ENCODE measurements around the gene CABCOCO1.

CABCOCO1 gene

DNA sequence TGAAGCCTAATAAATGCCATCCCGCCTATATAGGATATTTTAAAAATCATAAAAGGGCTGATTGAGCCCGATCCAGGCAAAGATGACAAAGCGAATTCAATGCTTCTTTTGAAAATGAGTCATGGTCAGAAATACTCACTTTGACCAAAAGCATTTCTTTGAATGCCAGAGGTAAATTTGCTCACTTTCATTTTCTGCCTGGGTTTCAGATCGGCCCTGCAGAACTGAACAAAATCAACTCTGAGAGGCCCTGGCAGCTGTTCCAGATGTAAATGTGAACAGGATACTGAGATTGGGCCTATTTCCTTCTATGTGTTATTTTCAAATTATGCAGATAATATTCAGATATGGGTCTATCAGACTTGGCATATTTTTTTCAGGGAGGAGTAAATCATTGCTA lies 124.0 kb downstream of the CABCOCO1 start:
- no peak for DNase-seq (ENCODE audit: low read depth)

DNA sequence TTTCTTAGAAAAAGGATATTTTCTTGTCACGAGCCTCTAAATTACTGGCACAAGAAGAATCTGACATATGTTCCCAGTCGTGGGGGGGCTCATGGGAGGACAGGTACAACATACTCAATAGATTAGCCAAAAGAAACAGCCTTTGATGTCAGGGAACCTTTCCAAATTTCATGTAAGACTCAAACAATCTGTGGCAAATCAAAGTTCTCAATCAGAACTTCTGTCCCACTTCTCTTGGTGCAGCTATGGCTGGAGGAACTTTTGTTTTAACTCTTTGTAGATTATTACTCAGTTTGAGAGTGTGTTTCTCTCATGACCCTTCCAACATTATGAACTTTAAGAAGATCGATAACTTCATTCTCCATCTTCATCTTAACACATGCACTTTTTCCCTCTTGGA lies 124.4 kb downstream of the CABCOCO1 start:
- no peak for DNase-seq (ENCODE audit: low read depth)

DNA sequence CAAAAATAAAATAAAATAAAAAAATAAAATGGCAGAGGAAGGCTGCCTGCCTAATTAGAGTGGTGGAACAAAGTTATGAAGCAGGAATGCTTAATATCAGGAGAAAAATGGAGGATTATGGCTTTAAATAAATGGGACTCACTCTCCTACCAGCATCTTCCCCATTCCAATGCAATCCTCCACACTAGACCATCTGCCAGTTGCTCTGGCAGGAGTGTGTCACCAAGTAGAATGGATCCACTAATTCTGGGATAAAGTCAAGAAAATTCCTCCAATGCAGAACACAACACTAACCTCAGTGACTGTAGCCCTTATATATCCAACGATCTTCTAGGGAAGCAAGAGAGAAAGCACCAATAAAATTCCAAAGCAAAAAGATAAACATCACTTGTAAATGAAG lies 126.3 kb downstream of the CABCOCO1 start:
- DNase-seq (ENCODE audit: low read depth) = no peak

DNA sequence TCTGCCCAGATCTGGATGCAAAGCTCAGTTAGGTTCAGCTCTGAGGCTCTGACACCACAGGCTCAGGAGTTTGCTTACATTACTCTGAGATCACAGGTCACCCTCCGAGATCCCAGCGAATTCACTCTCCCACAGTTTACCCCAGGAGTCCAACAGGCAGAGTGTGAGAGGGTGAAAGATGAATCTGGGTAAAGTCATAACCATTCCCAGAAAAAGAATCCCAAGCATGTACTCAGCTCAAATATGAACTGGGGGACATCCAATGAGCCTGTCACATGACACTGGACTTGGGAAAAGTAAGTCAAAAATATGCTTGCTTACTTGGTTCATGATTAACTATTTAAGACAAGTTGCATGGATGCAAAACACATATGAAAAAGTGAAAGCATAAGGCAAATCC lies 128.5 kb downstream of the CABCOCO1 start:
- DNase-seq (ENCODE audit: low read depth) = no peak

DNA sequence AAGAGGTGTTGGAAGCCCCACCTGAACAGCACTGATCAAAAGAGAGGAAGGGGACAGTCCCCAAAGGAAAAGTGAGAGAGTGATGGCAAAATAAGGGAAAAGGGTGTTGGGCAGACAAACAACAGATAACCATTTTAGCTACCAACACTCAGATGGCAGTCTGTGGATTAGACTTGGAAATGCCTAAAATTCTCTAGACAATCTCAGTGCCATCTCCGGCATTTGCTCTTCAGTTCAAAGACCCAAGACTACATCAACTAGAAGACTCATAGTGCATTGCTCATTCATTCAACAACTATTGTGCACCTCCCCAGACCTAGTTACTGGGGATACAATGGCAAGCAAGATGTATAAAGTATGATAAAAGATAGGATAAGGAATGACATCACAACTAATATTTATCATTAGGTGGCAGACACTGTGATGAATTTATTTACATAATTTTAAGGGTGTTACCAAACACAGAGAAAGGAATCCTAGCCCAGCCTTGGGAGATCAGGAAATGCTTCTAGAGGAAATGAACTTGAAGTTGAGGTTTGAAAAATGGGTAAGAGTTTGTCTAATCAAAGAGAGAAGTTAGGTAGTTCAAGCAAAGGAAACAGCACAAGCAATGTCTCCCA lies 129.5 kb downstream of the CABCOCO1 start:
- DNase-seq (ENCODE audit: low read depth) = no peak

DNA sequence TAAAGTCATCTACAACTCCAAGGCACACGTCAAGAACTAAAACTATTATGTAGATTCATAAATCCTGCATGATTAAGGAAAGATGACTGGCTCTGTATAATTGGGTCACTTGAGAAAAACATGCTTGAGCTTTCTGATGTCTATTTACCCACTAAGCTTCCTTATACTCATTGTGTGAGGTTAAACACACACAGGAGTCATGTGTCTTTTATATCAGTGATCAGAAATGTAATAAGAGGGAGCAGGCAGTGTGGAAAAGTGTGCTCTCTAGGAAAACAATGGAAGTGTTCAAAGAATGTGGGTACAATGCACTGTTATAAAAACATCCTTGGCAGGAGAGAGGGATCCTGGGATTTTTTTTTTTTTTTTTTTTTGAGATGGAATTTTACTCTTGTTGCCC lies 130.2 kb downstream of the CABCOCO1 start:
- DNase-seq (ENCODE audit: low read depth) = no peak

DNA sequence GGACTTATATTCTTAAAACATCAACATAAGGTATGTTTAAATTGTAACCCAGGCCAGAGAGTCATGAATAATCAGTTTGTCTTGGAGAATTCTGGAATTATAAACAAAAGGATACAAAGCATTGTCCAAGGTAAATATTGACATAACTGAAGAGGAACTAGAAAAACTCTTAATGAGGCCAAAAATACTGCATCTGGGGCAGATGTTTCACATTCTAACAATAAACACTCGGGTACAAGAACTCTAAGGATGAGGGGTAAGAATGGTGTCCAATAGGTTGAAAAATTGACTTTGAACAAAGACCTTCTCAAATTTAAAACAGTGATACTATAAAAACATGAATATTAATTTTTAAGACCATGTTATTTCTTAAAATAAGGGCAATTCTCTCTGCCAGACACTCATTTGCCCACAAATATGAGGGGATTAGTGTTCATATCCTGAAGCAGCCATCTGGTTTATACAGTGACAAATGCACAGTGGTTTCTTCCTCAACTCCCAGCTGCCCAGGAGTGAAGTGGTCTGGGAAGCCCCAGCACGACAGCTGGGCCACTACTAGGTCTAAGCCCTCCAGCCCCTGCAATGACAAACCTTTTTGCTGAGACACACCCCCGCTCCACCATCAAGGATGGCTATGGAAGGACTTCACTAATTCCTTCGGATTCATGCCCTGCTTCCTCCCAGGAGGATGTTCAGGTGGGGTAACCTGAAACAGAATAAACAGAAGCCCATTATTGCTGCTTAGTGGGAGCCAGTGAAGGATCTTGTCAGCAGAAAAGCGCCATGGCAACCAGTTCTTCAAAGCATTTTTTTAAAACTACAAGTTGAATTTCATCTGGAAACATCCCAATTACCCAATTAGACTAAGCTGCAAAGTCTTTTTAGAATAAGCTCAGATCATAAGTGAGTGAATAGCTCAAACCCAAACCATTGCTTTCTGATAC lies 131.3 kb downstream of the CABCOCO1 start:
- no peak for DNase-seq (ENCODE audit: low read depth)

DNA sequence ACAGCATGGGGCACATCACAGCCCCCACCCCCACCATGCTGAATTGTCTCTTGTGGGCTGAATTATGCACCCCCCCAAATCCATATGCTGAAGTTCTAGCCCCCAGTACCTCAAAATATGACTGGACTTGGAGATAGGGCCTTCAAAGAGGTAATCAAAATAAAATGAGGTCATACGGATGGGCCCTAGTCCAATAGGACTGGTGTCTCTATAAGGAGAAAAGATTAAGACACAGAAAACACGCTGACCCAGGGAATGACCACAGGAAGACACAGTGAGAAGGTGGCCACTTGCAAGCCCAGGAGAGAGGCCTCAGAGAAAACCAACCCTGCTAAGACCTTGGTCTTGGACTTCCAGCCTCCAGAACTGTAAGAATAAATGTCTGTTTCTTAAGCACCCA lies 132.4 kb downstream of the CABCOCO1 start:
- DNase-seq (ENCODE audit: low read depth) = no peak

DNA sequence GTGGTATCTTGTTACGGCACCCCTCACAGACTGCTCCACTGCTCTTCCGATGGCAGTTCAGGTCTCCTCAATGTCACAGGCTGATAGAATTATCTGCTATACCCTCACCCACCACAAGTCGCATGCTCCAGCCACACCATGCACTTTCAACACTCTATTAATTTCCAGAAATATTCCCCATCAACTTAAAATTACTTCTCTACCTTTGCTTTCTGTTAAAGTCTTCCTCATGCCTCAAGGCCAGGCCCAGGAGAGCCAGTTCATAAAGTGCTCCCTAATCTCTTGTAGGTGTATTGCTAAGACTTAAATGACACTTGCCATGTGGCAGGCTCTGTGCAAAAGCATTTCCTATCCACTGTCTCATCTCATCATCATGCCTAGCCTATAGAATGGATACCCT lies 132.8 kb downstream of the CABCOCO1 start:
- DNase-seq (ENCODE audit: low read depth) = no peak

GRCh38 chr10:61796785-61797184 lies 134.1 kb downstream of the CABCOCO1 start:
- DNase-seq (ENCODE audit: low read depth) = no peak

DNA sequence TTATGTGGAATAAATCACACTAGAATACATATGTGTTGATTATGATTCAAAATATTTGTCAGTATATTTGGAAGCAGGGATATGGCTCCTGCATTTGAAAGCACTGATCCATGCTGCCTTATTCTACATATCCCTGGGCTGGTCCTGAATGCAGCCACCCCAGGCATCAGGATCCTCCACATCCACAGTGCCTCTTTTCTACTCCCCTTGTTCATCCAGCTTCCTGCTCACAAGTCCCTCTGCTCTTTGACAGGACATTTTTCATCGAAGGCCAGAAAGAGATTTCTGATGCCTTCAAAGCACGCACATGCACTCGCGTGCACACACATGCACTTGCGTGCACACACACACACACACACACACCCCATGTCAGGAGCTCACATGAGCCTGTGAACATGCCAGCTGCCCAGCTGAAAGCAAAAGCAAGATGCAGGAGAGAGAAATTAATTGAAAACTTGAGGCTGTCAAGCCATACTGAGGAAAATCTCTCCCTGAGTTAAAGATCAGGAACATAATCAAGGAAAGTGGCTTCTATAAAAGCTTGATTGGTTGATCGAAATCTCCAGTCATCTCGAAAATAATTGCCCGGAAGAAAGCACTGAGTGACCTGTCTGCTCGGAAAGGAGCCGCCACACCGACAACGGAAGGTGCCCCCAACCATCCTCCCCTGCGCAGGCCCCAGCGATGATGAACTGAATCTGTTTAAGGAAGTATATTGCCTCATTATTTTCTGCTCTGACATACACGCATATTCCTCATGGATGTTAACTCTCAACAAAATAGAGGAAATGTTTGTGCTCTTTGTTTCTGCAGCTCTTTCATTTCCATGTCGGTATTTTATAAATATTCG lies 134.8 kb downstream of the CABCOCO1 start:
- no peak for DNase-seq (ENCODE audit: low read depth)

GRCh38 chr10:61798713-61799112 lies 136.0 kb downstream of the CABCOCO1 start:
- no peak for DNase-seq (ENCODE audit: low read depth)

DNA sequence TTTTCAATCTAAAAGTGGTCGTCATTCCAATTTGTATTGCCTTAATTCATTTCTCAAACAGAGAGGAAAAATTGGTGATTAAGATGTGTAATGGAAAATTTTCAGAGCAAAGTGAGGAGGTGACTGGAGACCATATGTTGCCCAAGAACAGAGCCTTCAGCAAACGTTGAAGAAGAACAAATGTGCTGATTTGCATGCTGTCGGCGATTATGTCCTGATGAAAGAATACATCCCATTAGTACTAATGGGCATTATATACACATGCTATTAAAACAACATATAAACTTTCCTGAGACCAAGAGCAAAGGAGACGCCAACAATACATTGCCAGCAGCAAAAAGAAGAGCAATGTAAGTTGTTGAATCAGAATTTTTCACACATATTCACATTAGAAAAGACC lies 138.8 kb downstream of the CABCOCO1 start:
- no peak for DNase-seq (ENCODE audit: low read depth)

DNA sequence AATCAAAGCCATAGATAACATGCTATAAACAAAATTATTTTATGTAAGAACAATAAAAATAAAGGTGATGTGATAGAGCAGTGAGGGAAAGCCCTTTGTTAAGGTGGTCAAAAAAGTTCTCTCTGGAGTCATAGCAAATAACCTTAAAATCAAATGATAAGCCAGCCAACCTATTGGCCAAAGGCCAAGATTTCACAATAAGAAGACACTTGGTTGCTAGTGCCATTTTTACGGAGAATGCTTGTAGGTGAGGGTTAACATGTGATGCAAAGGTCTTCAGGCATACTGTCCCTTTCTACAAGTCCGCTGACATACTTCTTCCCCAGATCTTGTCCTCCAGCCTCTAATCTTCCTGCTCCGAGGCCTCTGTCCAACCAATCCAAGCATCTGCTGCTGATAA lies 140.5 kb downstream of the CABCOCO1 start:
- DNase-seq (ENCODE audit: low read depth) = no peak

GRCh38 chr10:61804414-61804813 lies 141.7 kb downstream of the CABCOCO1 start:
- DNase-seq (ENCODE audit: low read depth) = no peak

DNA sequence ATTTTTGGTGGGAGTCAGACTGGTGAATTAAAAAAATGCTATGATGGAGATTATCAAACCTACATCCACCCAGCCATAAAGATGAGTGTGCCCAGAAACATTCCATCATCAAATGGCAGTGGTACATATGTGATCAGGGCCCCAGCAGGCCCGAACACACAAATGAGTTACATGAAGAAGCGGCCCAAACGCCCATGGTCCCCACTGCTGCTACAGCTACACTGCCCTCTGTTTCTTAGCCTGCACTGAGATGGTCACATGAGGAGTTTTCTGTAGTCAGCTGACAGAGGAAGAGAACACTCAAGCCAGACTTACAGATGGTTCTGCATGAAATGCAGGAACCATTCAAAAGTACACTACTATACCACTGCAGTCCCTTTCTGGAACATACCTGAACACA lies 142.4 kb downstream of the CABCOCO1 start:
- no peak for DNase-seq (ENCODE audit: low read depth)

- DNase-seq (ENCODE audit: low read depth) = no peak
Measured at GRCh38 chr10:61810263-61810662, 147.5 kb downstream of the CABCOCO1 start.

DNA sequence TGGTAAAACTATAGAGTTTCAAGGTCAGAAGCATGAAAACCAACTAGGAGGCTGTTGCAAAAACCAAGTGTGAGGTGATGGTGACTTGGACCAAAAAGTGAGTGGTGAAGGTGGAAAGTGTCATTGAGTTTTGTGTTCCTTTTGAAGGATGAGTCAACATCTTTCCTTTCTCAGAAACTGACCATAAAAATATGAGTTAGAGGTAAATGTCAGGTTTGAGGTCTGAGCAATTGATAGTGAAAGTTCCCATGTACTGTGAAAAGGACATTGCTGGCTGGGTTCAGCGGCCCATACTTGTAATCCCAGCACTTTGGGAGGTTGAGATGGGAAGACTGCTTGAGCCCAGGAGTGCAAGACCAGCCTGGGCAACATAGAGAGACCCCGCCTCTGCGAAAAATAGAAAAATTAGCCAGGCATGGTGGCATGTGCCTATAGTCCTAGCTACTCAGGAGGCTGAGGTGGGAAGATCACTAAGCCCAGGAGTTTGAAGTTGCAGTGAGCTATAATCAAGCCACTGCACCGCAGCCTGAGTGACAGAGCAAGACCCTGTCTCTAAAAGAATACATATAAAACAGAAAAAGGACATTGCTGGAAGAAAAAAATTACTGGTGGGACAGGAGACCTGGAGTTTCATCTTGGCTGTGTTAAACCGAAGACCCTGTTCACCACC lies 149.5 kb downstream of the CABCOCO1 start:
- DNase-seq (ENCODE audit: low read depth) = no peak

GRCh38 chr10:61812920-61813319 lies 150.2 kb downstream of the CABCOCO1 start:
- DNase-seq (ENCODE audit: low read depth) = no peak

GRCh38 chr10:61814160-61814559 lies 151.4 kb downstream of the CABCOCO1 start:
- DNase-seq (ENCODE audit: low read depth) = no peak

DNA sequence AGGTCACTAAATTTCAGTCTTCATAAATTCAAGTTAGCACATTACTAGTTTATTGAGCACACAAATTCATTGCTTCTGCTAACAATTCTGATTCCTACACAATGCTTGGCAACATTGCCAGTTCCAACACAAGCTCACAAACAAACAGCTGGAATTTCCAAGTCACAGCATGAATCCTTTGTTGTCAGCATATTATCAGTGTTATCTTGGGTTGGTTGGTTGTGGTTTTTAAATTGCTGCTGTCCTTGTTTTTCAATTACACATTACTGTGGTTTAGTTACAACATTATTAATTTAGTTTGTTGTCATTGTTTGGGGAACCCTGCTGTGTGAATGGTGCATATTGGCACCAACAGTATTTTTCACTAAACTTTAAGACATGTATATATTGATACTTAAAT lies 152.8 kb downstream of the CABCOCO1 start:
- no peak for DNase-seq (ENCODE audit: low read depth)

All from T-helper 22 cell (primary cell).